RWPE2 (cell line): ENCODE measurements around the gene SNX9.

Experiments used
- ATAC-seq: fragments of 200-7000 bp; cut with Tn5 transposase; 3 replicates; pipeline ENCODE4 v1.9.1; 2021; ENCODE audit warnings: low read depth
- DNase-seq: peaks from one replicate; pipeline ENCODE4 v3.0.0-alpha.2; 2020; ENCODE audit warnings: low spot score
- H3K27ac ChIP-seq: fragments of 450-650 bp; 2 replicates; pipeline ENCODE4 v1.5.1; 2017; ENCODE audit warnings: mild to moderate bottlenecking; ENCODE audit not compliant: poor library complexity, severe bottlenecking
- H3K27me3 ChIP-seq: fragments of 250-450 bp; sonication (Bioruptor Pico); 2 replicates; pipeline ENCODE4 v1.5.1; 2021; ENCODE audit warnings: mild to moderate bottlenecking, moderate library complexity; ENCODE audit not compliant: insufficient read depth, poor library complexity, severe bottlenecking
- H3K36me3 ChIP-seq: fragments of 250-450 bp; sonication (Bioruptor Pico); 2 replicates; pipeline ENCODE4 v1.5.1; 2020; ENCODE audit warnings: low read depth, mild to moderate bottlenecking, moderate library complexity
- H3K4me1 ChIP-seq: fragments of 250-450 bp; sonication (Bioruptor Pico); 2 replicates; pipeline ENCODE4 v1.5.1; 2021; ENCODE audit warnings: mild to moderate bottlenecking, moderate library complexity; ENCODE audit not compliant: insufficient read depth, poor library complexity, severe bottlenecking
- H3K4me3 ChIP-seq: fragments of 250-450 bp; sonication (Bioruptor Pico); 2 replicates; pipeline ENCODE4 v1.5.1; 2021; ENCODE audit warnings: mild to moderate bottlenecking, moderate library complexity; ENCODE audit not compliant: severe bottlenecking
- H3K9me3 ChIP-seq: fragments of 250-450 bp; sonication (Bioruptor Pico); 2 replicates; pipeline ENCODE4 v1.5.1; 2021; ENCODE audit warnings: mild to moderate bottlenecking, moderate library complexity; ENCODE audit not compliant: severe bottlenecking
- CTCF ChIP-seq: fragments of 450-650 bp; IDR thresholded peaks from one replicate; pipeline ENCODE4 v1.5.1; 2017; ENCODE audit warnings: mild to moderate bottlenecking, moderate library complexity; ENCODE audit not compliant: poor library complexity, severe bottlenecking

Gene SNX9

GRCh38 chr6:157884756-157885155 lies 61.7 kb downstream of the SNX9 start:
- peaks cover 33% of the 10 kb centered on the region for H3K36me3 ChIP-seq
- H3K4me3 ChIP-seq, result no peak overlapping the region
- H3K4me1 ChIP-seq, result no peaks in the 10 kb centered on the region
- no peak for ATAC-seq
- no peak overlapping the region for H3K27ac ChIP-seq
- no peaks in the 10 kb centered on the region for H3K27me3 ChIP-seq
- no peak for TF ChIP-seq CTCF
- H3K9me3 ChIP-seq, result no peaks in the 10 kb centered on the region
- DNase-seq, result no peak

- Histone ChIP-seq H3K27me3 (no peaks in the 10 kb centered on the region), H3K4me3 (no peak overlapping the region), H3K4me1 (no peaks in the 10 kb centered on the region), H3K36me3 (peaks cover 31% of the 10 kb centered on the region), H3K27ac (no peak overlapping the region), H3K9me3 (no peaks in the 10 kb centered on the region)
- DNase-seq (no peak), ATAC-seq (no peak)
- no peak for TF ChIP-seq CTCF
These were observed 62.3 kb downstream of the SNX9 start for GRCh38 chr6:157885211-157885788.

GRCh38 chr6:157885876-157886275 lies 62.8 kb downstream of the SNX9 start:
- peaks cover 25% of the 10 kb centered on the region for H3K36me3 ChIP-seq
- H3K9me3 ChIP-seq, result no peaks in the 10 kb centered on the region
- H3K27me3 ChIP-seq, result no peaks in the 10 kb centered on the region
- H3K4me1 ChIP-seq, result no peaks in the 10 kb centered on the region
- ATAC-seq (no peak), DNase-seq (no peak)
- TF ChIP-seq CTCF, result no peak
- no peak overlapping the region for H3K27ac ChIP-seq
- no peak overlapping the region for H3K4me3 ChIP-seq

- ATAC-seq (no peak), DNase-seq (no peak)
- H3K9me3 ChIP-seq, result no peaks in the 10 kb centered on the region
- peaks cover 24% of the 10 kb centered on the region for H3K36me3 ChIP-seq
- no peak for TF ChIP-seq CTCF
- H3K4me1 ChIP-seq, result no peaks in the 10 kb centered on the region
- no peak overlapping the region for H3K27ac ChIP-seq
- no peak overlapping the region for H3K4me3 ChIP-seq
- H3K27me3 ChIP-seq, result no peaks in the 10 kb centered on the region
These were observed 64.8 kb downstream of the SNX9 start for GRCh38 chr6:157887892-157888291.

- Histone ChIP-seq H3K27me3 (no peaks in the 10 kb centered on the region), H3K4me3 (no peak overlapping the region), H3K4me1 (no peaks in the 10 kb centered on the region), H3K9me3 (no peaks in the 10 kb centered on the region), H3K36me3 (peaks cover 27% of the 10 kb centered on the region), H3K27ac (no peak overlapping the region)
- no peak for ATAC-seq
- no peak for DNase-seq
- no peak for TF ChIP-seq CTCF
These were observed 68.7 kb downstream of the SNX9 start for GRCh38 chr6:157891544-157892362.
